Cerebellar nuclear complex (tissue), 1 donor: ENCODE results near the gene PRPF39.
"Not testable (repeated sequence)": the region's sequence is repeated elsewhere in the genome, so short reads cannot be mapped to it uniquely, and the experiment has no call there.

Source experiments
- DNase-seq, 2 experiments: peaks; one replicate each; lab custom pipeline; 2025; lab: John Stamatoyannopoulos, UW

The PRPF39 gene

GRCh38 chr14:45136399-45136798 is 52.5 kb downstream of the PRPF39 start:
- DNase-seq = no peak

GRCh38 chr14:45140661-45141187 is 56.8 kb downstream of the PRPF39 start:
- DNase-seq = no peak

GRCh38 chr14:45142083-45142482 is 58.2 kb downstream of the PRPF39 start:
- not testable (repeated sequence) for DNase-seq

- no peak for DNase-seq
Measured at GRCh38 chr14:45144658-45145057, 60.7 kb downstream of the PRPF39 start.

GRCh38 chr14:45145214-45145613 is 61.3 kb downstream of the PRPF39 start:
- no peak for DNase-seq

- no peak for DNase-seq
Measured at GRCh38 chr14:45149602-45150001, 65.7 kb downstream of the PRPF39 start.

GRCh38 chr14:45150386-45150890 is 66.5 kb downstream of the PRPF39 start:
- DNase-seq = no peak

- DNase-seq = no peak
Measured at GRCh38 chr14:45156067-45156466, 72.2 kb downstream of the PRPF39 start.
